ENCODE results near the gene ARRDC4. TPM values are rescaled to one million over a fixed set of nuclear protein-coding genes. Genes with fewer than 3 reads are reported as not detected.

The ARRDC4 gene
- total RNA-seq, 4 donors from 2014 or later, result 35.9 to 188 (median 70.7) TPM

- Histone ChIP-seq H3K27ac (no peak overlapping the region), H3K36me3 (no peaks in the 10 kb centered on the region), H3K4me1 (peaks cover 0 to 3% (median 0%) of the 10 kb centered on the region in 4 donors), H3K4me3 (no peak overlapping the region), H3K9me3 (no peaks in the 10 kb centered on the region), H3K27me3 (no peaks in the 10 kb centered on the region)
- DNase-seq, result no peak
- WGBS, 2 donors (ENCODE audit: low coverage in 1 of 2), result 91 to 97% methylated on average over 4 of the region's 4 CpGs
- intact Hi-C loops (cut with DNase I; ENCODE audit: low total_unique reads) (no loop called here), in situ Hi-C loops (cut with MboI; ENCODE audit: low pct_ligation_motif_present in 1 of 4, low pct_unique_long_range_greater_than_20kb in 1 of 4, low sequenced_read_pairs in 3 of 4) (no loop called here)
- TF ChIP-seq POLR2A (IDR thresholded peaks at IDR 0.05) (no peak), POLR2AphosphoS5 (IDR thresholded peaks at IDR 0.05) (no peak), EP300 (IDR thresholded peaks at IDR 0.05; ENCODE audit: low read depth) (no peak), CTCF (IDR thresholded peaks at IDR 0.05) (no peak)
These were observed 19.5 kb upstream of the ARRDC4 start for GRCh38 chr15:97940993-97941392.

GRCh38 chr15:97941572-97941971 is 18.9 kb upstream of the ARRDC4 start:
- intact Hi-C loops (cut with DNase I; ENCODE audit: low total_unique reads) (no loop called here), in situ Hi-C loops (cut with MboI; ENCODE audit: low pct_ligation_motif_present in 1 of 4, low pct_unique_long_range_greater_than_20kb in 1 of 4, low sequenced_read_pairs in 3 of 4) (no loop called here)
- WGBS, 2 donors (ENCODE audit: low coverage in 1 of 2), result 91 to 100% methylated on average over 1 of the region's 1 CpG
- H3K4me3 ChIP-seq, result no peak overlapping the region
- DNase-seq, result no peak
- H3K36me3 ChIP-seq, result no peaks in the 10 kb centered on the region
- TF ChIP-seq CTCF (IDR thresholded peaks at IDR 0.05) (no peak), POLR2AphosphoS5 (IDR thresholded peaks at IDR 0.05) (no peak), POLR2A (IDR thresholded peaks at IDR 0.05) (no peak), EP300 (IDR thresholded peaks at IDR 0.05; ENCODE audit: low read depth) (no peak)
- H3K9me3 ChIP-seq, result no peaks in the 10 kb centered on the region
- peaks cover 0 to 3% (median 0%) of the 10 kb centered on the region in 4 donors for H3K4me1 ChIP-seq
- H3K27ac ChIP-seq, result no peak overlapping the region
- H3K27me3 ChIP-seq, result no peaks in the 10 kb centered on the region

GRCh38 chr15:97944724-97945123 is 15.8 kb upstream of the ARRDC4 start:
- H3K27ac ChIP-seq, result no peak overlapping the region
- H3K27me3 ChIP-seq, result no peaks in the 10 kb centered on the region
- peaks cover 0 to 9% (median 1%) of the 10 kb centered on the region in 4 donors for H3K4me1 ChIP-seq
- H3K4me3 ChIP-seq, result no peak overlapping the region
- 72 to 80% methylated on average over 5 to 10 of the region's 10 CpGs for WGBS, 2 donors (ENCODE audit: low coverage in 1 of 2)
- in situ Hi-C loops (cut with MboI; ENCODE audit: low pct_ligation_motif_present in 1 of 4, low pct_unique_long_range_greater_than_20kb in 1 of 4, low sequenced_read_pairs in 3 of 4), result no loop called here
- no peaks in the 10 kb centered on the region for H3K36me3 ChIP-seq
- intact Hi-C loops (cut with DNase I; ENCODE audit: low total_unique reads), result no loop called here
- no peaks in the 10 kb centered on the region for H3K9me3 ChIP-seq
- no peak for TF ChIP-seq CTCF (IDR thresholded peaks at IDR 0.05)
- TF ChIP-seq POLR2A (IDR thresholded peaks at IDR 0.05), result no peak
- DNase-seq, result no peak

GRCh38 chr15:97947465-97948260 is 12.8 kb upstream of the ARRDC4 start:
- 49 to 53% methylated on average over 4 to 14 of the region's 14 CpGs for WGBS, 2 donors (ENCODE audit: low coverage in 1 of 2)
- DNase-seq, result peak; percentile 48
- peak in 1 of 3 donors; percentile 52 for TF ChIP-seq POLR2AphosphoS5 (IDR thresholded peaks at IDR 0.05)
- no peak for TF ChIP-seq EP300 (IDR thresholded peaks at IDR 0.05; ENCODE audit: low read depth)
- in situ Hi-C loops (cut with MboI; ENCODE audit: low pct_ligation_motif_present in 1 of 4, low pct_unique_long_range_greater_than_20kb in 1 of 4, low sequenced_read_pairs in 3 of 4) (no loop called here), intact Hi-C loops (cut with DNase I; ENCODE audit: low total_unique reads) (no loop called here)
- H3K9me3 ChIP-seq, result no peaks in the 10 kb centered on the region
- peaks cover 0 to 9% (median 1%) of the 10 kb centered on the region in 4 donors for H3K4me1 ChIP-seq
- H3K27ac ChIP-seq, result peak overlapping the region; percentile 1 to 65 (median 42)
- H3K36me3 ChIP-seq, result no peaks in the 10 kb centered on the region
- no peaks in the 10 kb centered on the region for H3K27me3 ChIP-seq
- H3K4me3 ChIP-seq, result peak overlapping the region in 1 of 4 donors; percentile 0

Data from transverse colon (tissue), 4 donors.